Mammary epithelial cell (primary cell): ENCODE measurements around the gene ATP6V0E2.
A peak's percentile ranks its signal among the peaks of the same experiment; 100 is the strongest.

Source experiments
- EZH2 ChIP-seq: IDR thresholded peaks from 2 replicates; pipeline ENCODE4 v1.6.1; 2012; ENCODE audit warnings: low read length, inconsistent platforms, borderline replicate concordance
- TF ChIP-seq, protein P1 (sequence below), 2 donors: IDR thresholded peaks in 1 of 2; conservative IDR thresholded peaks in 1 of 2; 2 replicates each; pipeline ENCODE4 v1.5.1; 2011 to 2012; ENCODE audit warnings: inconsistent platforms in 2 of 2, low read length in 2 of 2, mild to moderate bottlenecking in 2 of 2, control low read depth in 1 of 2, low read depth in 1 of 2; ENCODE audit not compliant: insufficient read depth in 1 of 2; ENCODE audit errors: extremely low read depth in 1 of 2

DNA sequence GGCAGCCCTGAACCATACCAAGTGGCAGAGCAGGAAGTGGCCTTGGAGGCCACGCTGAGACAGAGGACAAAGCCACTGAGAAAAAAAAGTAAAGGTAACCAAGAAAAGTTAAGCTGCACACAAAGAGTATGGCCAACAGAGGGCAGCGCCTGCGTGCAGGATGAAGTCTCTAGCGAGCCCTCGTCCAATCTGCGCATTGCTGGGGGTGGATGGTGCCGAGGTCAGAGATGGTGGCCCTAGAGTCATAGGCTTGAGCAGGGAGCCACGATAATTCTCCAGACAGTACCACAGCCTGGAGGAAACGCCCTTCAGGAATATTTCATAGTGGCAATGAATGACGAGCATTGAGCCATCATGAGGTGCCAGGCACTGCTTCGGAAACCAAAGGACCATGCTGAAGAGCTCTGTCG lies 9.7 kb downstream of the ATP6V0E2 start:
- TF ChIP-seq EZH2 = no peak
- TF ChIP-seq, protein P1, sequence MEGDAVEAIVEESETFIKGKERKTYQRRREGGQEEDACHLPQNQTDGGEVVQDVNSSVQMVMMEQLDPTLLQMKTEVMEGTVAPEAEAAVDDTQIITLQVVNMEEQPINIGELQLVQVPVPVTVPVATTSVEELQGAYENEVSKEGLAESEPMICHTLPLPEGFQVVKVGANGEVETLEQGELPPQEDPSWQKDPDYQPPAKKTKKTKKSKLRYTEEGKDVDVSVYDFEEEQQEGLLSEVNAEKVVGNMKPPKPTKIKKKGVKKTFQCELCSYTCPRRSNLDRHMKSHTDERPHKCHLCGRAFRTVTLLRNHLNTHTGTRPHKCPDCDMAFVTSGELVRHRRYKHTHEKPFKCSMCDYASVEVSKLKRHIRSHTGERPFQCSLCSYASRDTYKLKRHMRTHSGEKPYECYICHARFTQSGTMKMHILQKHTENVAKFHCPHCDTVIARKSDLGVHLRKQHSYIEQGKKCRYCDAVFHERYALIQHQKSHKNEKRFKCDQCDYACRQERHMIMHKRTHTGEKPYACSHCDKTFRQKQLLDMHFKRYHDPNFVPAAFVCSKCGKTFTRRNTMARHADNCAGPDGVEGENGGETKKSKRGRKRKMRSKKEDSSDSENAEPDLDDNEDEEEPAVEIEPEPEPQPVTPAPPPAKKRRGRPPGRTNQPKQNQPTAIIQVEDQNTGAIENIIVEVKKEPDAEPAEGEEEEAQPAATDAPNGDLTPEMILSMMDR (conservative IDR thresholded peaks at IDR 0.05 in 1 of 2, IDR thresholded peaks at IDR 0.05 in 1 of 2; ENCODE audit: extremely low read depth in 1 of 2, insufficient read depth in 1 of 2, low read depth in 1 of 2, low read length in 2 of 2) = peak; percentile 65 to 73
